Keratinocyte (primary cell): ENCODE measurements around the gene IFI27L2. TPM values are rescaled to one million over a fixed set of nuclear protein-coding genes. Genes with fewer than 3 reads are reported as not detected.

Experiments used
- DNase-seq: peaks from one replicate; pipeline ENCODE4 v3.0.0-alpha.2; 2011; ENCODE audit warnings: low read depth, missing footprints, low spot score
- FAIRE-seq: peaks from 2 replicates; lab custom pipeline; 2011; peaks lifted over from hg19 to GRCh38; lab: Jason Lieb, UNC
- H2AFZ ChIP-seq: 2 replicates; pipeline ENCODE4 v1.6.0; 2012; ENCODE audit warnings: low read length, control low read depth, inconsistent platforms; ENCODE audit not compliant: control insufficient read depth
- H3K27ac ChIP-seq: 2 replicates; pipeline ENCODE4 v1.5.1; 2011; ENCODE audit warnings: low read length; ENCODE audit not compliant: control insufficient read depth, insufficient read depth
- H3K27me3 ChIP-seq: 3 replicates; pipeline ENCODE4 v1.6.0; 2011; ENCODE audit warnings: low read length; ENCODE audit not compliant: control insufficient read depth, insufficient read depth; ENCODE audit errors: extremely low read depth
- H3K36me3 ChIP-seq, 2 experiments: 2 replicates in 1 of 2; 3 replicates in 1 of 2; pipeline ENCODE4 v1.5.1; 2011; ENCODE audit warnings: low read length in 2 of 2, mild to moderate bottlenecking in 1 of 2; ENCODE audit not compliant: control insufficient read depth in 2 of 2, insufficient read depth in 2 of 2; ENCODE audit errors: extremely low read depth in 1 of 2
- H3K4me1 ChIP-seq: 3 replicates; pipeline ENCODE4 v1.5.1; 2011; ENCODE audit warnings: low read length; ENCODE audit not compliant: control insufficient read depth, insufficient read depth; ENCODE audit errors: extremely low read depth
- H3K4me2 ChIP-seq: 3 replicates; pipeline ENCODE4 v1.6.0; 2011; ENCODE audit warnings: low read depth, low read length; ENCODE audit not compliant: control insufficient read depth, insufficient read depth; ENCODE audit errors: extremely low read depth
- H3K4me3 ChIP-seq, 3 experiments: fragments of 200-600 bp in 1 of 3; sonication (generic) in 1 of 3; 2 replicates in 2 of 3; 3 replicates in 1 of 3; pipeline ENCODE4 v1.5.1; 2011 to 2016; ENCODE audit warnings: low read length in 3 of 3, mild to moderate bottlenecking in 3 of 3, control low read depth in 2 of 3, inconsistent platforms in 1 of 3, low read depth in 1 of 3, mixed read lengths in 1 of 3, mixed run types in 1 of 3, moderate library complexity in 1 of 3; ENCODE audit not compliant: control insufficient read depth in 2 of 3, insufficient read depth in 2 of 3; ENCODE audit errors: extremely low read depth in 1 of 3
- H3K79me2 ChIP-seq: 2 replicates; pipeline ENCODE4 v1.6.0; 2012; ENCODE audit warnings: low read length; ENCODE audit not compliant: control insufficient read depth, insufficient read depth
- H3K9ac ChIP-seq: 3 replicates; pipeline ENCODE4 v1.6.0; 2011; ENCODE audit warnings: low read length; ENCODE audit not compliant: control insufficient read depth, insufficient read depth; ENCODE audit errors: extremely low read depth
- H3K9me1 ChIP-seq: 3 replicates; pipeline ENCODE4 v1.6.0; 2011; ENCODE audit warnings: low read length; ENCODE audit not compliant: control insufficient read depth, insufficient read depth; ENCODE audit errors: extremely low read depth
- H3K9me3 ChIP-seq: 2 replicates; pipeline ENCODE4 v1.5.1; 2012; ENCODE audit warnings: low read depth, low read length; ENCODE audit not compliant: control insufficient read depth
- H4K20me1 ChIP-seq: 3 replicates; pipeline ENCODE4 v1.6.0; 2011; ENCODE audit warnings: low read length; ENCODE audit not compliant: control insufficient read depth, insufficient read depth; ENCODE audit errors: extremely low read depth
- EZH2 ChIP-seq: IDR thresholded peaks from one replicate; pipeline ENCODE4 v1.6.1; 2012; ENCODE audit warnings: inconsistent platforms, mild to moderate bottlenecking, low read length, moderate library complexity
- dilution Hi-C: fragments of 300-500 bp; cut with MboI; formaldehyde crosslinking; loops from one replicate; pipeline ENCODE4 v1.7.0; 2020; ENCODE audit warnings: low sequenced_read_pairs; ENCODE audit not compliant: extremely low pct_ligation_motif_present
- polyA plus RNA-seq, 5 experiments: library from polyadenylated mRNA; depleted of rRNA in 3 of 5; stranded (reverse) in 3 of 5; stranded (forward) in 1 of 5; unstranded in 1 of 5; fragments of >200 nt; gene quantifications; 1 replicate in 1 of 5; 2 replicates in 3 of 5; 3 replicates in 1 of 5; pipeline versions ENCODE4 v1.2.1 to v1.2.3, GENCODE V29; 2011 to 2012; ENCODE audit warnings: missing spikeins in 2 of 5, low read depth in 1 of 5, low replicate concordance in 1 of 5
- TF ChIP-seq, protein P1 (sequence below), 3 experiments: IDR thresholded peaks in 1 of 3; conservative IDR thresholded peaks in 1 of 3; optimal IDR thresholded peaks in 1 of 3; 2 replicates in 2 of 3; 3 replicates in 1 of 3; pipeline versions ENCODE3 to v1.5.1; 2011; ENCODE audit warnings: low read length in 3 of 3, mild to moderate bottlenecking in 3 of 3, moderate library complexity in 2 of 3, control low read depth in 1 of 3, inconsistent platforms in 1 of 3; ENCODE audit not compliant: insufficient read depth in 2 of 3; ENCODE audit errors: extremely low read depth in 1 of 3

Gene IFI27L2
- polyA plus RNA-seq, 1 donor (not counting 4 experiments of a cell fraction or from before 2014, with no cell fraction given): 67.5 TPM

DNA sequence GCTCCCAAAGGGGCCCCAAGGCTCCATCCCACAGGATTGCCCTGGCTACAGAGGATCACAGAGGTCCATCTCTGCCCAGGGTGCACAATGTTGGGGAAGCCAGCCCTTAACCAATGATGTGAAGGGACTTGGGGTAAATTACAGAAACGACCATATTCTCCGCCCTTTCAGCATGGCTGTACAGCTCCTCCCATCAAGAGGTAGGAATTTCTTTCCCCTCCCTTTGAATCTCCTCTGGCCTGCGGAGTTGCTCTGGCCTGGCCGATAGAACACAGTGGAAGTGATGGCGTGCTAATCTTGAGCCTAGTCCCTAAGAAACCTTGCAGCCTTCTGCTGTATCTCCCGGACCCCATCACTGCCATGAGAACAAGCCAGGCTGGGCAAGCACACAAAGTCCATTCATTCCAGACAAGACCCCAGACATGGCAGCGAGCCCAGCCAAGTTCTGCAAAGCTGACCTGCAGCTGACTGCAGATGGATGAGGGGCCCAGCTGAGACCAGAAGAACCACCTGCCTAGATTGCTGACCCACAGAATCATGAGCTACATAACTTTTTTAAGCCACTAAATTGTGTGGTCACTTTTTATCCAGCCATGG is 25.8 kb downstream of the IFI27L2 start:
- dilution Hi-C loops: no loop called here

DNA sequence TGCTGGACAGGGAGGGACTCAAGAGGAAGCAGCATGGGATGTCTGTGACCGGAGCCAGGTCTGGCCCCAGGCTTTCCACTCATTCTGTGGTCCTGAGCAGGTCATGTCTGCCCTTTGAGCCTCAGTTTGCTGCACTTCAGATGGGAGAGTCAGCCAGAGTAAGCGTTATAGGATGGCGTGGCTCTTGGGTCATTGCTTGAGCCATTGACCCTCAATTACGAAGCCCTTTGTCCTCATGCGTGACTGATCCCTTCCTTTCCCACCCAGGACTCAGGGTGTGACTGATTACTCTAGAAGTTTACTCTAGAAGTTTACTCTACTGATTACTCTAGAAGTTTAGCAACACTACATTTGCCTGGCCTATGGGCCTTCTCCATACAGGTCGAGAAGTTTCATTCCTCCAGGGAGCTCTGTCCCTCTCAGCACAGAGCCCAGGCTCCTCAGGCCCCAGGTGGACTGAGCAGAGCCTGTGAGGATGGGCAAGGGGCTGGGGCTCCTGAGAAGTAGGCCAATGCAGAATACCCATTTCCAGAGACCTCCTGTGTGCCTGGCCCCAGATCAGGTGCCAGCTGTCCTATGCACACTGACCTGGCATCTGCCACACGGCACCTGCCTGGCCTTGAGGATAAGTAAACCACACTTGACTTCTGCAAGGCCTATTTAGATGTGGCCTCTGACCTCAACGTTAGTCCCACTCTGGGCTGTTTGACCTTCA is 26.5 kb downstream of the IFI27L2 start:
- Histone ChIP-seq H3K27me3 (no peaks in the 10 kb centered on the region), H3K4me1 (no peaks in the 10 kb centered on the region), H3K36me3 (peaks cover 0 to 1% of the 10 kb centered on the region in 2 experiments), H2AFZ (no peak overlapping the region), H4K20me1 (no peaks in the 10 kb centered on the region), H3K9ac (no peak overlapping the region), H3K9me1 (no peaks in the 10 kb centered on the region), H3K4me3 (no peak overlapping the region), H3K79me2 (no peaks in the 10 kb centered on the region), H3K9me3 (no peaks in the 10 kb centered on the region), H3K27ac (no peak overlapping the region), H3K4me2 (no peak overlapping the region)
- TF ChIP-seq, protein P1, sequence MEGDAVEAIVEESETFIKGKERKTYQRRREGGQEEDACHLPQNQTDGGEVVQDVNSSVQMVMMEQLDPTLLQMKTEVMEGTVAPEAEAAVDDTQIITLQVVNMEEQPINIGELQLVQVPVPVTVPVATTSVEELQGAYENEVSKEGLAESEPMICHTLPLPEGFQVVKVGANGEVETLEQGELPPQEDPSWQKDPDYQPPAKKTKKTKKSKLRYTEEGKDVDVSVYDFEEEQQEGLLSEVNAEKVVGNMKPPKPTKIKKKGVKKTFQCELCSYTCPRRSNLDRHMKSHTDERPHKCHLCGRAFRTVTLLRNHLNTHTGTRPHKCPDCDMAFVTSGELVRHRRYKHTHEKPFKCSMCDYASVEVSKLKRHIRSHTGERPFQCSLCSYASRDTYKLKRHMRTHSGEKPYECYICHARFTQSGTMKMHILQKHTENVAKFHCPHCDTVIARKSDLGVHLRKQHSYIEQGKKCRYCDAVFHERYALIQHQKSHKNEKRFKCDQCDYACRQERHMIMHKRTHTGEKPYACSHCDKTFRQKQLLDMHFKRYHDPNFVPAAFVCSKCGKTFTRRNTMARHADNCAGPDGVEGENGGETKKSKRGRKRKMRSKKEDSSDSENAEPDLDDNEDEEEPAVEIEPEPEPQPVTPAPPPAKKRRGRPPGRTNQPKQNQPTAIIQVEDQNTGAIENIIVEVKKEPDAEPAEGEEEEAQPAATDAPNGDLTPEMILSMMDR (optimal IDR thresholded peaks at IDR 0.05 in 1 of 3, IDR thresholded peaks at IDR 0.05 in 1 of 3, conservative IDR thresholded peaks at IDR 0.05 in 1 of 3; ENCODE audit: extremely low read depth in 1 of 3, insufficient read depth in 2 of 3, low read length in 3 of 3): no peak
- no peak for TF ChIP-seq EZH2
- DNase-seq (no peak), FAIRE-seq (no peak)
- dilution Hi-C loops: no loop called here

More for the DNA sequence above, 25.8 kb downstream of the IFI27L2 start:
- Histone ChIP-seq H3K79me2 (no peaks in the 10 kb centered on the region), H3K9me3 (no peaks in the 10 kb centered on the region), H3K27me3 (no peaks in the 10 kb centered on the region), H3K4me2 (no peak overlapping the region), H3K4me3 (no peak overlapping the region), H3K36me3 (no peaks in the 10 kb centered on the region), H3K9ac (no peak overlapping the region), H4K20me1 (no peaks in the 10 kb centered on the region), H3K9me1 (no peaks in the 10 kb centered on the region), H2AFZ (no peak overlapping the region), H3K27ac (no peak overlapping the region), H3K4me1 (no peaks in the 10 kb centered on the region)
- no peak for DNase-seq
- TF ChIP-seq EZH2: no peak
- TF ChIP-seq, protein P1 (optimal IDR thresholded peaks at IDR 0.05 in 1 of 3, IDR thresholded peaks at IDR 0.05 in 1 of 3, conservative IDR thresholded peaks at IDR 0.05 in 1 of 3; ENCODE audit: extremely low read depth in 1 of 3, insufficient read depth in 2 of 3, low read length in 3 of 3): no peak
- no peak for FAIRE-seq
